DMS153 treated with DMSO at 0.1 percent for 48 hours (cell line): ENCODE results near the gene CA14.
A peak's percentile ranks its signal among the peaks of the same experiment; 100 is the strongest.
"Not testable (repeated sequence)": the region's sequence is repeated elsewhere in the genome, so short reads cannot be mapped to it uniquely, and the experiment has no call there.

Experiments used
- DNase-seq: peaks from one replicate; lab custom pipeline; 2025; ENCODE audit not compliant: unreplicated experiment; lab: John Stamatoyannopoulos, UW

Gene CA14

GRCh38 chr1:150257624-150258585, at the start of gene CA14:
Gene CA14 (plus strand): TSS chr1:150257774. CDS start chr1:150258129, 355 bp downstream.
- DNase-seq, result no peak

- not testable (repeated sequence) for DNase-seq
These were observed 49.1 kb upstream of the CA14 start for GRCh38 chr1:150208460-150208859.

DNA sequence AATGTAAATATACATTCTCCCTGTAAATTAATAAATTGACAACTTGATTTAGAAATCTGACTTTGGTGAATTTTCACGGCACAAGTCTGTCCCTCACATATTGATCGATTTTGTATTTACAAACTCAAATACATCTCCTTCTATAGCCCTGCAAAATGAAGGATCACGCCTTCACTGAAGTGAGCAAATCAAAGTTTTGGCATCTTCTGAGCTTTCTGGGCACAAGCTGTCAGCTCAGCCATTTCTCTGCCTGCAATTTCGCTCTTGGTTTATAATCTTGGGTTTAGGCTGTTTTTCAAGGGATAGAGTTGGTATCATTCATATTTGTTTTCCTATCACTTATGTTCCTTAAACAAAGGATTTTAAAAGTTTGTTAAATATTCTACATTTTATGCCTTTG, 47.5 kb upstream of the CA14 start:
- DNase-seq, result no peak

DNA sequence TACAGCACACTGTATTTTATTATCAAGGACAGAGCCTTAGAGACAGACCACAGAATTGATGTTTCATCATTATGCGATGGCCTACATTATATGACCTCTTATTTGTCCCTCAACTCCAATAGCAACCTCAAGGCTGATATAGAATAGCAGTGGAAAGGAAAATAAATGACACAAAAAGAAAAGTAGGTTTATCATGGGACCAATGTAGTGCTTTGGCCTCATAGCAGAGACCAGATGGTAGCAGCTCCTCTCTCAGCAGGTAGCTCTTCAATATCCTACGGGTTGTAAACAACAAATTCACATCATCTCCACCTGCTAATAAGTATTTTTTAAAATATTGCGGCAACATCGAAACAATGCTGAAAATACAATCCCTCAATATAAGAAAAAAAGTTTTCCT, 46.9 kb upstream of the CA14 start:
- no peak for DNase-seq

GRCh38 chr1:150212070-150212469, 45.5 kb upstream of the CA14 start:
- no peak for DNase-seq

DNA sequence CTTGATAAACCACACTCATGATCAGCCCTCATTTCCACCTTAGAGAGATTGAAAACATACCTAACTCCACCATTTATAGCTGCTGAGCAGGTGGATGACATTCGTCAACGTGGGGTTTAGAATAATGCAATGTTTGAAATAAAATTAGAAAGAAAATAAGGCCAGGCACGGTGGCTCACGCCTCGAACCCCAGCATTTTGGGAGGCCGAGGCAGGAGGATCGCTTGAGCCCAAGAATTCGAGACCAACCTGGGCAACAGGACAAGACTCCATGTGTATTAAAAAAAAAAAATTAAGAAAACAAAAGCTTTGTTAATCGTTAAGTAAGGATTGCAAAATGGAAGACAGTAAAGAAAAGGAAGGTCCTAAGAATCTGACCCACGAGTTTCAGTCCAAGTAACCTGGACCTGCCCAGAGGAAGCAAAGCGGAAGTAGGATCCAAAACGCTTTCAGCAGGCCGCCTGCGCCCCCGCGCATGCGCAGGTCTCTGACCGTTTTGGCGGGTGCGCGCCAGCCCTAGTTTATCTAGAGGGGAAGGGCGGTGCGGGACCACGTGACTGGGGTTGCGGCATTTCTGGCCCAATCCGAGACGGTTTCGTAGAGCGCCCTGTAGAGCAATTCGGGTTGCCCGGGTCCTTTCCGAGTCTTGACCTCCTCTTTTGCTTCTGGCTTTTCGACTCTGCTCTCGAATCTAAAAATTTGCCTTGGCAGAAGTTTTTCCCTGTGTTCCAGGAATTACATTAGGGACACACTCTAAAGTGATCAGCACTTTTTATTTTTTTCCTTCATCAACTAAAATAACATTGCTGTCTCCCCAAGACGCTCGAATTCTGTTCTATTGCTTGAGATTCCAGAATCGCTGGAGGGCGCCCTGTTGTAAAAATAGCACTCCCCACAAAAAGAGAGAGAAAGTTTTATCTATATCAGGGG, 44.1 kb upstream of the CA14 start:
- DNase-seq, result peak; percentile 81

- not testable (repeated sequence) for DNase-seq
These were observed 43.3 kb upstream of the CA14 start for GRCh38 chr1:150214099-150214756.

DNA sequence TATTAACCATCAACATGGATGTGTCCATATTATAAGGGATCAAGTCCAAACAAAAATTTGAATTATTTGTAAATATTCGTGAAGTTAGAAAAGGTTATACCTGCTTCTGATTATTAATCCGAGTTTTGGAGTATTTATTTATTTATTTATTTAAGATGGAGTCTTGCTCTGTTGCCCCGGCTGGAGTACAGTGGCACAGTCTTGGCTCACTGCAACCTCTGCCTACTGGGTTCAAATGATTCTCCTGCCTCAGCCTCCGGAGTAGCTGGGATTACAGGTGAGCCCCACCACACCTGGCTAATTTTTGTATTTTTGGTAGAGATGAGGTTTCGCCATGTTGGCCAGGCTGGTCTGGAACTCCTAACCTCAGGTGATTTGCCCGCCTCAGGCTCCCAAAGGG, 41.7 kb upstream of the CA14 start:
- DNase-seq, result not testable (repeated sequence)

- DNase-seq, result no peak
These were observed 36.0 kb upstream of the CA14 start for GRCh38 chr1:150221552-150221951.

GRCh38 chr1:150224983-150225382, 32.6 kb upstream of the CA14 start:
- DNase-seq, result no peak

- no peak for DNase-seq
These were observed 32.0 kb upstream of the CA14 start for GRCh38 chr1:150225546-150225945.

DNA sequence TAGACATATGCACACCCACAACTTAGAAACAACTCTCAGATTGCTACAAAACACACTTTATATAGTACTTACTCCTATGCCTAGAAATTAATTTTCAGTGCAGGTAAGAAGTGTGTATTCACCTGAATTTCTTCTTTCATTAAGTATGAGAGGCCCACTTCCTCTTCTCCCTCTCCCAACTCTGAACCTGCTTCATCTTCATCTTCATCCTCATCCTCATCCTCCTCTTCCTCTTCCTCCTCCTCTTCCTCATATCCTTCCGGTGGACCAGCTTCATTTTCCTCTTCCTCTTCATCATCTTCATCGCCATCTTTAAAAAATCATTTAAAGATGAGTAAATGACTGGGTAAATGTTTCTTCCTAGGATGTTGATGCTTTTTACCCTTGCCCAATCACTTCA, 31.1 kb upstream of the CA14 start:
- no peak for DNase-seq

DNA sequence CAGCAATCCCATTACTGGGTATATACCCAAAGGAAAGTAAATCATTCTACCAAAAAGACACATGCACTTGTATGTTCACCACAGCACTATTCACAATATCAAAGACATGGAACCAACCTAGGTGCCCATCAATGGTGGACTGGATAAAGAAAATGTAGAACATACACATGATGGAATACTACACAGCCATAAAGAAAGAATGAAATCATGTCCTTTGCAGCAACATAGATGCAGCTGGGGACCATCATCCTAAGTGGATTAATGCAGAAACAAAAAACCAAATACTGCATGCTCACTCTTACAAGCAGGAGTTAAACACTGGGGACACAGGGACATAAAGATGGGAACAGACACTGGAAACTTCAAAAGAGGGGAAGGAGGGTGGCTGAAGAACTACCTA, 30.3 kb upstream of the CA14 start:
- no peak for DNase-seq

- DNase-seq, result not testable (repeated sequence)
These were observed 29.3 kb upstream of the CA14 start for GRCh38 chr1:150228246-150228645.

- not testable (repeated sequence) for DNase-seq
These were observed 24.7 kb upstream of the CA14 start for GRCh38 chr1:150232921-150233320.

- no peak for DNase-seq
These were observed 23.9 kb upstream of the CA14 start for GRCh38 chr1:150233359-150234308.

GRCh38 chr1:150234309-150234565, 23.3 kb upstream of the CA14 start:
- DNase-seq, result no peak

DNA sequence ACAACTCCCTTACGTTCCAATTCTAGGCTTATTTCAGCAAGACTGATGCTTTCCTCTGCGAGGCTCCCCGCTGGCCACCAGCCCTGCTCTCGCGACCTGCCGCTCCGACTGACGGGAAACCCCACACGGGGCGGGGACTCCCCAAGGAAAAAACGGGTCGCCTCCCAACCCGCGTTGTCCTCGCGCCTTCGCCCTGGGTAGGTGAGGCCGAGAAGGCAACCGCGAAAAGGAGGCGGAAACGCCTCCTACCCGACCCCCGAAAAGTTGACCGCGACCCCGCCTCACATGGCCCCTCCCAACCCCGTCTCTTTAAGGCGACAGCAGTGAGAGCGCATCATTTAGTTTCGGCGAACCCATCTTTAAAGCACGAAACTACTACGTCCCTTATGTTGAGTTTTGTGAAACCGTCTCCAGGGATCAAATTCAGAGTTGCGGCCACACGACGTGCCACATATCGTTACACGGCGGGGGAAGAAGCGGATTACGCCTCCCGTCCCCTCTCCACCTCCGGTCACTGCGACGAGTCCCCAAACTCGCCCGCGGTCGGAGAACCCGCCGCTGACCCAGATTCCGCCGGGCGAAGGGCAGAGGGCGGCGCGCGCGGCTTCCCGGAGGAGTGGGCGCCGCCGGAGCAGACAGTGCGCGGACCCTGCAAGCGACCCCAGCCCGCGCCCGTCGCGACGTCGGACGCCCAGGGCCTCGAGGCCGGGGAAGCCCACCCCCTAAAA, 22.8 kb upstream of the CA14 start:
- DNase-seq, result peak; percentile 58

- DNase-seq, result no peak
These were observed 22.2 kb upstream of the CA14 start for GRCh38 chr1:150235294-150235851.
